ENCODE data around the gene STX11.

DNA sequence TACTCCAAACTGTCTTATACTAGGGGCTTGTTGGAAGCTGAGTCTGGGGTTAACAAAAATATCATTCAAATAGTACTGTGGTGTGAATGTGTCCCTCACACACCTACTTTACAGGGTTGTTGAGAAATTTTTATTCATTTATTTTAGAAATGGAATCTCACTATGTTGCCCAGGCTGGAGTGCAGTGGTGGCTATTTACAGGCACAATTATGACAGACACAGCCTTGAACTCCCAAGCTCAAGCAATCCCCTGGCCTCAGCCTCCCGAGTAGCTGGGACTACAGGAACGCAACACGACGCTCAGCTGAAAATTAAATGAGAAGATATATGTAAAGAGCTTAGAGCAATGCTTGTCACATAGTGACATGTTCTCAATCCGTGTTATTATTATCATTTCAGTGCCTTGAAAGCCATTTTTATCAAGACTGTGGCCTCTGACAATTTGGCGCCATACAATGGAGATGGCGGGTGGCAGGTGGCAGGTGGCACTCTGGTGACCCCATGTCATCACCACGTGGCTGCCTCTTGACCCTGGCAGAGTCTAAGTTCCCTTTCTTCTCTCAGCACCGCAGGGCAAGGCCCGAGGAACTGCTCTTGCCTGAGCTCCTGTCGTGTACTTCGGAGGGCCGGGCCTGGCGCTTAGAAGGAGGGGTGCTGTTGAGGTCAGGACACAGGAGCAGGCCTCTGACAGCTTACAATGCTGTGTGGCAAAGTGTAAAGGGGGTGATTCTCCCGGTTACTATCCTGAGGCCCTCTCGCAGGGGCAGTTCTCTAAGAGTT lies 64.5 kb downstream of the STX11 start:
- TF ChIP-seq, protein P1, sequence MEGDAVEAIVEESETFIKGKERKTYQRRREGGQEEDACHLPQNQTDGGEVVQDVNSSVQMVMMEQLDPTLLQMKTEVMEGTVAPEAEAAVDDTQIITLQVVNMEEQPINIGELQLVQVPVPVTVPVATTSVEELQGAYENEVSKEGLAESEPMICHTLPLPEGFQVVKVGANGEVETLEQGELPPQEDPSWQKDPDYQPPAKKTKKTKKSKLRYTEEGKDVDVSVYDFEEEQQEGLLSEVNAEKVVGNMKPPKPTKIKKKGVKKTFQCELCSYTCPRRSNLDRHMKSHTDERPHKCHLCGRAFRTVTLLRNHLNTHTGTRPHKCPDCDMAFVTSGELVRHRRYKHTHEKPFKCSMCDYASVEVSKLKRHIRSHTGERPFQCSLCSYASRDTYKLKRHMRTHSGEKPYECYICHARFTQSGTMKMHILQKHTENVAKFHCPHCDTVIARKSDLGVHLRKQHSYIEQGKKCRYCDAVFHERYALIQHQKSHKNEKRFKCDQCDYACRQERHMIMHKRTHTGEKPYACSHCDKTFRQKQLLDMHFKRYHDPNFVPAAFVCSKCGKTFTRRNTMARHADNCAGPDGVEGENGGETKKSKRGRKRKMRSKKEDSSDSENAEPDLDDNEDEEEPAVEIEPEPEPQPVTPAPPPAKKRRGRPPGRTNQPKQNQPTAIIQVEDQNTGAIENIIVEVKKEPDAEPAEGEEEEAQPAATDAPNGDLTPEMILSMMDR (IDR thresholded peaks at IDR 0.05; ENCODE audit: low read length), result no peak
- no peak for TF ChIP-seq EZH2 (optimal IDR thresholded peaks at IDR 0.05; ENCODE audit: low read depth, low read length)
- TF ChIP-seq EZH2phosphoT487 (IDR thresholded peaks at IDR 0.05; ENCODE audit: low read length), result no peak
